ENCODE results near the gene DNLZ. TPM values are rescaled to one million over a fixed set of nuclear protein-coding genes. Genes with fewer than 3 reads are reported as not detected.

The DNLZ gene
- polyA plus RNA-seq, 2 of the 4 experiments (the other 2 are of a cell fraction) = 8.0 to 19.9 TPM

- WGBS (ENCODE audit: missing lambda C conversion rate) = 38% methylated on average over 13 of the region's 23 CpGs
- no peak overlapping the region for H3K4me3 ChIP-seq
- peak overlapping the region in 1 of 2 experiments; percentile 52; a peak in 2 of 6 replicates for H3K27ac ChIP-seq
- peaks cover 15% of the 10 kb centered on the region for H3K9me3 ChIP-seq
- POLR2A ChIA-PET = no interaction called here
- H3K4me1 ChIP-seq = peaks cover 8% of the 10 kb centered on the region; the same call in 2 of the 3 replicates
- no peak for TF ChIP-seq ZNF302 (CRISPR knock-in tag; IDR thresholded peaks at IDR 0.05)
- TF ChIP-seq EP300 (IDR thresholded peaks at IDR 0.05) = no peak
- TF ChIP-seq KDM1A (IDR thresholded peaks at IDR 0.05; ENCODE audit: low read depth) = no peak
- DNase-seq (ENCODE audit: low read depth in 1 of 2, low spot score in 1 of 2) = peak in 1 of 2 experiments; percentile 42
- peak overlapping the region; percentile 32 for H3K4me2 ChIP-seq
- CTCF ChIA-PET = interaction anchor here (0.6 to 3.4 kb wide), 9 partner anchors 12 to 92 kb away, joined by 3 to 31 read pairs (median 5); partner anchors contain the start of gene DNLZ
- FAIRE-seq = no peak
- ATAC-seq = peak; percentile 44 to 56; a peak in 5 of 6 replicates
These were observed 52.2 kb downstream of the DNLZ start for GRCh38 chr9:136311051-136312008.

GRCh38 chr9:136310273-136311030, 53.1 kb downstream of the DNLZ start:
- FAIRE-seq (no peak), ATAC-seq (no peak), DNase-seq (ENCODE audit: low read depth in 1 of 2, low spot score in 1 of 2) (no peak)
- Histone ChIP-seq H3K27ac (no peak overlapping the region), H3K9me3 (peaks cover 12% of the 10 kb centered on the region), H3K4me1 (peaks cover 8% of the 10 kb centered on the region; the same call in 2 of the 3 replicates), H3K4me2 (no peak overlapping the region), H3K4me3 (no peak overlapping the region)
- WGBS (ENCODE audit: missing lambda C conversion rate) = 74% methylated on average over 17 of the region's 28 CpGs
- CTCF ChIA-PET = interaction anchor here (1.7 to 3.4 kb wide), 2 partner anchors 35 to 53 kb away, joined by 4 to 17 read pairs; partner anchors contain the start of gene DNLZ
- TF ChIP-seq CHD4 (IDR thresholded peaks at IDR 0.05; ENCODE audit: borderline replicate concordance) (no peak), CBX8 (IDR thresholded peaks at IDR 0.05) (no peak), HOXA7 (CRISPR knock-in tag; IDR thresholded peaks at IDR 0.05) (no peak)
- POLR2A ChIA-PET = no interaction called here

DNA sequence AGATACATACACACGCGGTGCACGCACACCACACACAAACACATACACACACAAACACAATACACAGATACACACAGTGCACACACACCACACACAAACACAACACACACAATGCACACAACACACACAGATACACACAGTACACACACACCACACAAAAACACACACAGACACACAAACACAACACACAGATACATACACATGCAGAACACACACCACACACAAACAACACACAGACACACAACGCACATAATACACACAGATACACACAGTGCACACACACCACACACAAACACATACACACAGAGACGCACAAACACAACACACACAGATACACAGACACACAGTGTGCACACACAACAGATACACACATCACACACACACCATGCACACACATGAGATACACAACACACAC, 53.7 kb downstream of the DNLZ start:
- ATAC-seq = no peak
- TF ChIP-seq NFE2L2 (conservative IDR thresholded peaks at IDR 0.05; ENCODE audit: low read length) = no peak
- TF ChIP-seq, protein P1, sequence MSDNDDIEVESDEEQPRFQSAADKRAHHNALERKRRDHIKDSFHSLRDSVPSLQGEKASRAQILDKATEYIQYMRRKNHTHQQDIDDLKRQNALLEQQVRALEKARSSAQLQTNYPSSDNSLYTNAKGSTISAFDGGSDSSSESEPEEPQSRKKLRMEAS (IDR thresholded peaks at IDR 0.05) = no peak
- Histone ChIP-seq H3K4me3 (no peak overlapping the region), H3K27ac (no peak overlapping the region), H3K4me2 (no peak overlapping the region), H3K9me3 (peaks cover 6% of the 10 kb centered on the region), H3K4me1 (peaks cover 8% of the 10 kb centered on the region; the same call in 2 of the 3 replicates)
- no peak for DNase-seq (ENCODE audit: low read depth in 1 of 2, low spot score in 1 of 2)
- ChIA-PET CTCF (no interaction called here), POLR2A (no interaction called here)
- FAIRE-seq = no peak
- 81% methylated on average over 5 of the region's 5 CpGs for WGBS (ENCODE audit: missing lambda C conversion rate)

Other genes with a start within 250 kb of the DNLZ start
- 13.0 and 15.3 TPM in 2 replicates for gene TMEM250, start 244.9 kb downstream of the DNLZ start, polyA plus RNA-seq (2011; rRNA removed)
- 31.4 to 35.2 TPM (median 34.0 TPM) in 3 replicates for gene TMEM250, start 244.9 kb downstream of the DNLZ start, polyA plus RNA-seq (2017; fragmentation: RNase III; extraction: RNeasy Plus Mini Kit Qiagen cat#74134 plus additional on column Dnase treatment)
- gene LHX3, start 158.6 kb downstream of the DNLZ start, polyA plus RNA-seq (2011; rRNA removed) = 0.03 and 0.04 TPM in 2 replicates
- 0.03 to 0.04 TPM in 2 of 3 replicates, not detected in the other for gene LHX3, start 158.6 kb downstream of the DNLZ start, polyA plus RNA-seq (2017; fragmentation: RNase III; extraction: RNeasy Plus Mini Kit Qiagen cat#74134 plus additional on column Dnase treatment)
- 29.5 and 30.2 TPM in 2 replicates for gene QSOX2, start 117.9 kb downstream of the DNLZ start, polyA plus RNA-seq (2011; rRNA removed)
- gene QSOX2, start 117.9 kb downstream of the DNLZ start, polyA plus RNA-seq (2017; fragmentation: RNase III; extraction: RNeasy Plus Mini Kit Qiagen cat#74134 plus additional on column Dnase treatment) = 22.3 to 23.0 TPM (median 22.9 TPM) in 3 replicates
- gene CCDC187, start 59.6 kb downstream of the DNLZ start, polyA plus RNA-seq (2011; rRNA removed) = under 0.01 and 0.03 TPM in 2 replicates
- gene CCDC187, start 59.6 kb downstream of the DNLZ start, polyA plus RNA-seq (2017; fragmentation: RNase III; extraction: RNeasy Plus Mini Kit Qiagen cat#74134 plus additional on column Dnase treatment) = 0.03 TPM in 1 of 3 replicates, not detected in the others
- 2.1 TPM in 2 replicates for gene GPSM1, start 36.2 kb downstream of the DNLZ start, polyA plus RNA-seq (2011; rRNA removed)
- 8.2 to 9.9 TPM (median 8.8 TPM) in 3 replicates for gene GPSM1, start 36.2 kb downstream of the DNLZ start, polyA plus RNA-seq (2017; fragmentation: RNase III; extraction: RNeasy Plus Mini Kit Qiagen cat#74134 plus additional on column Dnase treatment)
- gene CARD9, start 9.9 kb upstream of the DNLZ start, polyA plus RNA-seq (2011; rRNA removed) = 0.21 and 0.25 TPM in 2 replicates
- 0.94 to 1.2 TPM (median 0.94 TPM) in 3 replicates for gene CARD9, start 9.9 kb upstream of the DNLZ start, polyA plus RNA-seq (2017; fragmentation: RNase III; extraction: RNeasy Plus Mini Kit Qiagen cat#74134 plus additional on column Dnase treatment)
- gene SNAPC4, start 36.4 kb upstream of the DNLZ start, polyA plus RNA-seq (2011; rRNA removed) = 2.7 and 3.1 TPM in 2 replicates
- gene SNAPC4, start 36.4 kb upstream of the DNLZ start, polyA plus RNA-seq (2017; fragmentation: RNase III; extraction: RNeasy Plus Mini Kit Qiagen cat#74134 plus additional on column Dnase treatment) = 10.1 to 10.8 TPM (median 10.3 TPM) in 3 replicates
- 69.0 and 75.8 TPM in 2 replicates for gene ENTR1, start 46.9 kb upstream of the DNLZ start, polyA plus RNA-seq (2011; rRNA removed)
- gene ENTR1, start 46.9 kb upstream of the DNLZ start, polyA plus RNA-seq (2017; fragmentation: RNase III; extraction: RNeasy Plus Mini Kit Qiagen cat#74134 plus additional on column Dnase treatment) = 63.8 to 67.4 TPM (median 66.7 TPM) in 3 replicates
- gene PMPCA, start 46.9 kb upstream of the DNLZ start, polyA plus RNA-seq (2011; rRNA removed) = 53.4 and 71.1 TPM in 2 replicates
- 83.0 to 101 TPM (median 89.2 TPM) in 3 replicates for gene PMPCA, start 46.9 kb upstream of the DNLZ start, polyA plus RNA-seq (2017; fragmentation: RNase III; extraction: RNeasy Plus Mini Kit Qiagen cat#74134 plus additional on column Dnase treatment)
- gene INPP5E, start 76.1 kb upstream of the DNLZ start, polyA plus RNA-seq (2011; rRNA removed) = 5.2 and 5.8 TPM in 2 replicates
- gene INPP5E, start 76.1 kb upstream of the DNLZ start, polyA plus RNA-seq (2017; fragmentation: RNase III; extraction: RNeasy Plus Mini Kit Qiagen cat#74134 plus additional on column Dnase treatment) = 9.8 to 12.4 TPM (median 11.2 TPM) in 3 replicates
- 24.2 and 32.3 TPM in 2 replicates for gene SEC16A, start 119.3 kb upstream of the DNLZ start, polyA plus RNA-seq (2011; rRNA removed)
- 35.7 to 41.5 TPM (median 38.0 TPM) in 3 replicates for gene SEC16A, start 119.3 kb upstream of the DNLZ start, polyA plus RNA-seq (2017; fragmentation: RNase III; extraction: RNeasy Plus Mini Kit Qiagen cat#74134 plus additional on column Dnase treatment)
- 0.88 and 1.2 TPM in 2 replicates for gene NOTCH1, start 182.3 kb upstream of the DNLZ start, polyA plus RNA-seq (2011; rRNA removed)
- gene NOTCH1, start 182.3 kb upstream of the DNLZ start, polyA plus RNA-seq (2017; fragmentation: RNase III; extraction: RNeasy Plus Mini Kit Qiagen cat#74134 plus additional on column Dnase treatment) = 4.6 to 6.4 TPM (median 5.7 TPM) in 3 replicates

Measured in A549 (cell line).